RWPE2 (cell line): ENCODE measurements around the gene EXD3.

Source experiments
- ATAC-seq: fragments of 200-7000 bp; cut with Tn5 transposase; 3 replicates; pipeline ENCODE4 v1.9.1; 2021; ENCODE audit warnings: low read depth
- DNase-seq: peaks from one replicate; pipeline ENCODE4 v3.0.0-alpha.2; 2020; ENCODE audit warnings: low spot score
- H3K27ac ChIP-seq: fragments of 450-650 bp; 2 replicates; pipeline ENCODE4 v1.5.1; 2017; ENCODE audit warnings: mild to moderate bottlenecking; ENCODE audit not compliant: poor library complexity, severe bottlenecking
- H3K27me3 ChIP-seq: fragments of 250-450 bp; sonication (Bioruptor Pico); 2 replicates; pipeline ENCODE4 v1.5.1; 2021; ENCODE audit warnings: mild to moderate bottlenecking, moderate library complexity; ENCODE audit not compliant: insufficient read depth, poor library complexity, severe bottlenecking
- H3K36me3 ChIP-seq: fragments of 250-450 bp; sonication (Bioruptor Pico); 2 replicates; pipeline ENCODE4 v1.5.1; 2020; ENCODE audit warnings: low read depth, mild to moderate bottlenecking, moderate library complexity
- H3K4me1 ChIP-seq: fragments of 250-450 bp; sonication (Bioruptor Pico); 2 replicates; pipeline ENCODE4 v1.5.1; 2021; ENCODE audit warnings: mild to moderate bottlenecking, moderate library complexity; ENCODE audit not compliant: insufficient read depth, poor library complexity, severe bottlenecking
- H3K4me3 ChIP-seq: fragments of 250-450 bp; sonication (Bioruptor Pico); 2 replicates; pipeline ENCODE4 v1.5.1; 2021; ENCODE audit warnings: mild to moderate bottlenecking, moderate library complexity; ENCODE audit not compliant: severe bottlenecking
- H3K9me3 ChIP-seq: fragments of 250-450 bp; sonication (Bioruptor Pico); 2 replicates; pipeline ENCODE4 v1.5.1; 2021; ENCODE audit warnings: mild to moderate bottlenecking, moderate library complexity; ENCODE audit not compliant: severe bottlenecking
- TF ChIP-seq, protein P1 (sequence below): fragments of 450-650 bp; IDR thresholded peaks from one replicate; pipeline ENCODE4 v1.5.1; 2017; ENCODE audit warnings: mild to moderate bottlenecking, moderate library complexity; ENCODE audit not compliant: poor library complexity, severe bottlenecking

The EXD3 gene

DNA sequence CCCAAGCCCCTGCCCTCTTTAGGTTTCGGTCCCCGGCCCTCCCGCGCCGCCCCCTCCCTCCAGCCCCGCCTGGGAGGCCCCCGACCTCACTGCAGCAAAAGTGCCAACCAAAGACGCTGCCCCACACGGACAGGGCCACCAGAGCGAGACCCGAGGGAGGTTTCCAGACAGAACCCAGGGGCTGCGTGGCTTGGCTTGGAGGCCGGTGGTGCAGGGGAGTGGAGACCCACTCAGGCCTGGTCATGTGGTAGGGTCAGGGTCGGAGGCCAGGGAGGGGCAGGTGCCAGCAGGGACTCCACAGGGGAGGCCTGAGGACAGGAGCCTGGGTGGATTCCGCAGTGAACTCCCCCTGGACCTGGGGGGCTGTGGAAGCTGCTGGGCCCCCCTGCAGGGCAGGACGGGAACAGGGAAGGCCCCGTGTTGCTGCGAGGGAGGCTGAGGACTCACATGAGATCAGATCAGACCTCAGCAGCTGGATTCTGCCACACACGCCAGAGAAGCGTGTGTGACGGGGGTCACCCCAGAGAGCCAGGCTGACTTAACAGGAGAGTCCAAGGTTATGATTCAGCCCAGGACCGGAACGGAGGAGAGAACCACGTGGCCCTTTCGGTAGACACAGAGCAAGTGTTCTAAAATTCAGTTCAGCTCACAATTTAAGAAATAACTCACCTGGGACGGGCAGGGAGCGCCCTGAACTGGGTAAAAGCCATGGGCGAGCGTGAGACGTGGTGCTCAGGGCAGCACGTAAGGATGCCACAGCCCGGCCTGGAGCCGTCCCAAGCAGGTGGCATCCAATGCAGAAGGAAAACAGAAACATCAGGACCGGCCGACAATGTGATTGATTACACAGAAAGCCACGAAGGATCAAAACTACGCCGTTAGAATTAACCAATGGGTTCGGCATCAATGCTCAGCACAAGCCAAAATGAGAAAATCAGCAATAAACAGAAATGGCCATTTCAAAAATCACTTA is 38.9 kb downstream of the EXD3 start:
- DNase-seq (peak; percentile 56), ATAC-seq (no peak)
- Histone ChIP-seq H3K36me3 (no peaks in the 10 kb centered on the region), H3K27ac (no peak overlapping the region), H3K9me3 (no peaks in the 10 kb centered on the region), H3K27me3 (no peaks in the 10 kb centered on the region), H3K4me1 (no peaks in the 10 kb centered on the region), H3K4me3 (no peak overlapping the region)
- TF ChIP-seq, protein P1, sequence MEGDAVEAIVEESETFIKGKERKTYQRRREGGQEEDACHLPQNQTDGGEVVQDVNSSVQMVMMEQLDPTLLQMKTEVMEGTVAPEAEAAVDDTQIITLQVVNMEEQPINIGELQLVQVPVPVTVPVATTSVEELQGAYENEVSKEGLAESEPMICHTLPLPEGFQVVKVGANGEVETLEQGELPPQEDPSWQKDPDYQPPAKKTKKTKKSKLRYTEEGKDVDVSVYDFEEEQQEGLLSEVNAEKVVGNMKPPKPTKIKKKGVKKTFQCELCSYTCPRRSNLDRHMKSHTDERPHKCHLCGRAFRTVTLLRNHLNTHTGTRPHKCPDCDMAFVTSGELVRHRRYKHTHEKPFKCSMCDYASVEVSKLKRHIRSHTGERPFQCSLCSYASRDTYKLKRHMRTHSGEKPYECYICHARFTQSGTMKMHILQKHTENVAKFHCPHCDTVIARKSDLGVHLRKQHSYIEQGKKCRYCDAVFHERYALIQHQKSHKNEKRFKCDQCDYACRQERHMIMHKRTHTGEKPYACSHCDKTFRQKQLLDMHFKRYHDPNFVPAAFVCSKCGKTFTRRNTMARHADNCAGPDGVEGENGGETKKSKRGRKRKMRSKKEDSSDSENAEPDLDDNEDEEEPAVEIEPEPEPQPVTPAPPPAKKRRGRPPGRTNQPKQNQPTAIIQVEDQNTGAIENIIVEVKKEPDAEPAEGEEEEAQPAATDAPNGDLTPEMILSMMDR = no peak

DNA sequence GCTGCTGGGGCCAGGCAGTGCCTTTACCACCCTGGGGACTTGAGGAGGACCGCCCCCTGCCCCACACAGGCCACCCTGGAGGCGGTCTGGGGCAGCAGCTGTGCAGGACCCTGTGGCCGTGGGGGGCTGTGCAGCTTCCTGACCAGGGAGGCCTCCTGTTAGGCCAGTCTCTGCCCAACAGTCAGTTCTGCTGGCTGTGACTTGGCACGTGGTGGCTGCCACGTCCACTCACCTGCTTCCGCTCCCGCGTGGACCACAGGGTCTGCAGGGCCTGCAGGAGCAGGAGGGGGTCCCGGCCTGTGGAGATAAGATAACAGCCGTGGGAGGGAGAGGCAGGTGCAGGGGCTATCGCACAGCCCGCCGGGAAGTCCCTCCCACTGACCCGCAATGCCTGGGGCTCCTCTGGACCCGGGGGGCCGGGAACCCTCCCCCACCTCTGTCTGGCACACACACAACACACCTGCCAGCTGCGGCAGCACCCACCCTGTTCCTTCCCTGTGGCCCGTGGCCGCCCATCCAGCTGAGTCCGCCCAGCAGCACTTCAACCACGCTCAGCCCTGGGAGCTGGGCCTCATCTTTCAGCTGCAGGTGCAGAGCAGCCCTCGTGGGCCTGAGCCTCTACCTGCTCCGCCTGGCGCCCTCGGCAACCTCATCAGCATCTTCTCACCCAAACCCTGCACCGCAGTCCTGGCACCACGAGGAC is 39.7 kb downstream of the EXD3 start:
- Histone ChIP-seq H3K4me3 (no peak overlapping the region), H3K27me3 (no peaks in the 10 kb centered on the region), H3K4me1 (no peaks in the 10 kb centered on the region), H3K36me3 (no peaks in the 10 kb centered on the region), H3K9me3 (no peaks in the 10 kb centered on the region), H3K27ac (no peak overlapping the region)
- TF ChIP-seq, protein P1 = no peak
- ATAC-seq = peak; percentile 44
- peak; percentile 59 for DNase-seq

DNA sequence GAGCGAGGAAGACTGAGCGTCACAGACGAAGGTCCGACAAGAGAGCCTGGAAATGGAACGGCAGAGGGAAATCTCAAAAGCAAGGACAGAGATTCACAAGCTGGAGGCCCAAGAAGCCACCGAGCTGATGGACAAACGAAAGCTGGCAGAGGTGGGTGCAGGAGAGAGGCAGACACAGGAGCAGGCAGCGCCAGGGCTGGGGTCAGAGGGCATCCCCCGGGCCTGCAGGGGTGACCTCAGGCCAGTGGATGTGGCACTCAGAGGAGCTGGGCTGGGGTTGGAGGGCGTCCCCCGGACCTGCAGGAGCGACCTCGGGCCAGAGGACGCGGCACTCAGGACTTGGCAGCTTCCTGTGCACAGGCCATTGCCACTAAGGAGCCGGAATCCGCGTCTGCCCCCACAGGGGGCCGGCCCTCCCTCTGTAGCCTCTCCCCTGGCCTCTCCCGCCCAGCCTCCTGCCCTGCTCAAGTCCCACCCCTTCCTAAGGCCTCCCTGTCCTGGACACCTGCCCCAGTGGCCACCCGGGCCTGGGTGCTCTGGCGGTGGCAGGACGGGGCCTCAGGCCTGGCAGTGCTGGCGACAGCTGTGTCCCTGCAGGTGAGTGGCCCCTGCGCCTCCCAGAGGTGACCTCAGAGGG is 40.4 kb downstream of the EXD3 start:
- DNase-seq (peak; percentile 56), ATAC-seq (no peak)
- Histone ChIP-seq H3K27me3 (no peaks in the 10 kb centered on the region), H3K9me3 (no peaks in the 10 kb centered on the region), H3K36me3 (no peaks in the 10 kb centered on the region), H3K27ac (no peak overlapping the region), H3K4me1 (no peaks in the 10 kb centered on the region), H3K4me3 (no peak overlapping the region)
- TF ChIP-seq, protein P1 = no peak

DNA sequence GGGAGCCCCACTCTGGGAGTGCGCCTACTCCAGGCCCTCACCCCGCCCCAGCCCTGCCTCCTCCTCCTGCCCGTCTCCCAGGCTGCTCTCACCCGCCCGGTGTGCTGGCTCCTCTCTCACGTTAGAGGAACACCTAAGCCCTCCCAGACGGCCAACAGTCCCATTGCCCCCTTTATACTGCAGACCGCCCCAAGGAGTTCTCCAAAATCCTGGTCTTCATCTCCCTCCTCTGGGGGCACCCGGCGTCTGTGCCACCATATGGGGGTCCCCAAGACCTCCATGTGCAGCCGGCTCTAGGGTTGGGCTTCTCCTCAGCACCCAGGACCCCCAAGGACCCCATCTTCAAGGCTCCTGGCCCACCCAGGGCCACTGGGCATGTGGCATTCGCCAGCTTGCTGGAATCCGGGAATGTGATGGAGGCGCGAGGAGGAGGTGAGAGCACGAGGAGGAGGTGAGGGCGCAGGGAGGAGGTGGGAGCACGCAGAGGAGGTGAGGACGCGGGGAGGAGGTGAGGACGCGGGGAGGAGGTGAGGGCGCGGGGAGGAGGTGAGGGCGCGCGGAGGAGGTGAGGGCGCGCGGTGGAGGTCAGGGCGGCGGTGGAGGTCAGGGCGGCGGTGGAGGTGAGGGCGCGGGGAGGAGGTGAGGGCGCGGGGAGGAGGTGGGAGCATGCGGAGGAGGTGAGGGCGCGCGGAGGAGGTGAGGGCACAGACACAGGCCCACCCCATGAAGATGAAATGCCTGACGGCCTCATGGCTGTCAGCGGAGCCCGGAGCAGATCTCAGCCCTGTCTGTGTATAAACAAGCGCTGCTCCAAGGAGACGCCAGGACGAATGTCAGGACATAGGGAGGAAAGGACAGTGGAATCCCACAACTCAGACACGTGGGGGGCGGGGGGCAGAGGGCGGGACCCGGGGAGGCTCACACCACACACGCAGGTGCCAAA is 41.2 kb downstream of the EXD3 start:
- TF ChIP-seq, protein P1 = no peak
- Histone ChIP-seq H3K27ac (no peak overlapping the region), H3K36me3 (no peaks in the 10 kb centered on the region), H3K9me3 (no peaks in the 10 kb centered on the region), H3K4me1 (no peaks in the 10 kb centered on the region), H3K27me3 (no peaks in the 10 kb centered on the region), H3K4me3 (no peak overlapping the region)
- DNase-seq = peak; percentile 57
- no peak for ATAC-seq
